Activated CD4-positive, alpha-beta T cell treated with anti-CD3 and anti-CD28 coated beads, Interleukin-2, amount 50 U/mL, for 24 hours (primary cell): ENCODE results near the gene TMEM131L.

ENCODE experiments used
- DNase-seq, 2 donors: peaks; one replicate each; pipeline ENCODE4 v3.0.0-alpha.2; 2020; ENCODE audit warnings: low read depth in 1 of 2, low spot score in 1 of 2

TMEM131L gene

DNA sequence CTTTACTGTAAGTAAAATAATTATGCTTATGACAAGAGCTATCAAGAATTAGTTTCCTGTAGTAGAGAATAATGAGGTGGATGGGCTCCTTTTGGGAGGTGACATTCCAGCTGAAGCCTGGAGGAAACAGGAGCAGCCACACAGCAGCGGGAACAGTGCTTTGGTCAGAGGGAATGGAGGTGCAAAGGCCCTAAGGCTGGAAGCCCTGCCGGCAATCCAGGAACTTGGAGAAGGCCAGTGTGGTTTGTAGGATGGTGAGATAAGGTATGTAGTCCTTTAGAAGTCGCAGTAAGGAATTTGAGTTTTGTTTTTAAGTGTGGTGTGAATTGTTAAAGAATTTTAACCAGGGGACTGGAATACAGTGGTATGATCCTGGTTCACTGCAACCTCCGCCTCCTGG, 8.1 kb downstream of the TMEM131L start:
- no peak for DNase-seq

DNA sequence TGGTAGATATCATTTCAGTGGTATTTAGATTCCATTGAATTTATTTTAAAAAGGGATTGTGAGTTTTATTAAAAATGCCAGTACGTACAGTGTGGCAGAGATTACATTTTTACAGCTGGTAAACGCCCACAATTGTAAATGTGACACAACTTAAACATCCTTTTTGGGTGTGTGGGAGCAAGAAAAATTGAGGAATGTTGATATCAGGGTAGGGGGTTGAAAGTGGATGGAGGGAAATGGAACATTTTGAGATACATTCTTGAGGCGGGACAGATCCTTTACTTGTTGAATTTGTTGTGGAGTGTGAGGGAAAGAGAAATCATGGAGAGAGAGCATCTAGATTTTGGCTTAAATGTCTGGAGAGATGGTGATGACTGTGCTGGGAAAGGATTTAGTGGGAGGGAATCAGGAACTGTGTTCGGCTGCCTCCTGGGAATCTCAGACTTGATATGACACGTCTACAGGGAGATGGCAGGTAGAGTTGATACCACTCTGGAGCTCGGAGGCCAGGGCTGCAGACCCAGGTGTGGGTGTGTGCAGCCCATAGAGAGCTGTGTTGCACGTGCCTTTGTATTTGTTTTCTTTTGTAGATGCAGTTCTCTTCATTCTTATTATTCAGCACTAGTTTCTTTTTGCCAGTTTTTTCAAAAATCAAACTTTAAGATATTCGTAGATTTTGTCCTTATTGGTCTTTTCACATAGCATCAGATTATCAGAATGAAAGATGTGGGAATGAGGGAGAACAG, 10.8 kb downstream of the TMEM131L start:
- DNase-seq: no peak

DNA sequence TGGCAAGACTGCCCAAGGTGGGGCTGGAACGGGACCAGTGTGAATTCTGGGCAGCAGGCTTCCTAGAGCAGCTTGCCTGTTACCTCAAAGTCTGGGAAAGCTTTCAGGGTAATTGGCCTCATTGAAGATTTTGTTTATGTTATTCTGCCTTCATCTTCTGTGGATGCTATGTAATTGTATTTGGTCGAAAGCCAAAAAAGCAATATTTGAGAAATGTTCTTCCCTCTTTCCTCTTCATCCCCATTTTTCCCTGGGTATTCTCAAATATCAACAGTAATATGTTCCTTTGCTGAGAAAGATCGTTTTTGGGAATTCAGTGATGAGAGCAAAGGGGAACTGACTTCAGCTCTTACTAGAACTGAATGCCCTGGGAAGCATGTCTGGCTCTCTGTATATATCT, 12.9 kb downstream of the TMEM131L start:
- DNase-seq: no peak

DNA sequence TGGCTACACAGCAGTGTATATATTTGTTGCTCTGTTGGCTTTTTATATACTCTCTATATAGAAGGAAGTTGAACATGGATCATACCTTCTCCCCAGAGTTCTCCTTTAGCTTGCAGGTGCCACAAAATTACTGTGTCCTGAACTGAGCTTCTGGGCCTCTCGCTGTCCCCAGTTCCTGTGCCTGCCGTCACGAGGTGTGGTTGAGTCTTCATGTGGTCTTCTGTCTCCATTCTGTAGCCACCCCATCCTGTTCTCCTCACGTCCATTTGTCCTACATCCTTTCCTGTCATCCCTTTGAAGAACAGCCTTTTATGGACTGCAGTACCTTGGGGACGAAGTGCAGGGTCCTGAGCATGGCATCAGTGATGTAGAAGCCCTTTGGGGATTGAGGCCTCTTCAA, 14.5 kb downstream of the TMEM131L start:
- no peak for DNase-seq

DNA sequence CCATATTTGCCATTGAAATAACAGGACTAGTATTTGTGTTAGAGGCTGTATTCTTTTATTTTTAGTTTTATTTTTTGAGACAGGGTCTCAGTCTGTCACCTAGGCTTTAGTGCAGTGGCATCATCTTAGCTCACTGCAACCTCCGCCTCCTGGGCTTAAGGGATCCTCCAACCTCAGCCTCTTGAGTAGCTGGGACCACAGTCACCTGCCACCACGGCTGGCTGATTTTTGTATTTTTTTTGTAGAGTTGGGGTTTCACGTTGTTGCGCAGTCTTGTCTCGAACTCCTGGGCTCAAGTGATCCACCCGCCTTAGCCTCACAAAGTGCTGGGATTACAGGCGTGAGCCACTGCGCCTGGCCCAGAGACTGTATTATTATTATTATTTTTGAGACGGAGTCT, 15.3 kb downstream of the TMEM131L start:
- DNase-seq: no peak

DNA sequence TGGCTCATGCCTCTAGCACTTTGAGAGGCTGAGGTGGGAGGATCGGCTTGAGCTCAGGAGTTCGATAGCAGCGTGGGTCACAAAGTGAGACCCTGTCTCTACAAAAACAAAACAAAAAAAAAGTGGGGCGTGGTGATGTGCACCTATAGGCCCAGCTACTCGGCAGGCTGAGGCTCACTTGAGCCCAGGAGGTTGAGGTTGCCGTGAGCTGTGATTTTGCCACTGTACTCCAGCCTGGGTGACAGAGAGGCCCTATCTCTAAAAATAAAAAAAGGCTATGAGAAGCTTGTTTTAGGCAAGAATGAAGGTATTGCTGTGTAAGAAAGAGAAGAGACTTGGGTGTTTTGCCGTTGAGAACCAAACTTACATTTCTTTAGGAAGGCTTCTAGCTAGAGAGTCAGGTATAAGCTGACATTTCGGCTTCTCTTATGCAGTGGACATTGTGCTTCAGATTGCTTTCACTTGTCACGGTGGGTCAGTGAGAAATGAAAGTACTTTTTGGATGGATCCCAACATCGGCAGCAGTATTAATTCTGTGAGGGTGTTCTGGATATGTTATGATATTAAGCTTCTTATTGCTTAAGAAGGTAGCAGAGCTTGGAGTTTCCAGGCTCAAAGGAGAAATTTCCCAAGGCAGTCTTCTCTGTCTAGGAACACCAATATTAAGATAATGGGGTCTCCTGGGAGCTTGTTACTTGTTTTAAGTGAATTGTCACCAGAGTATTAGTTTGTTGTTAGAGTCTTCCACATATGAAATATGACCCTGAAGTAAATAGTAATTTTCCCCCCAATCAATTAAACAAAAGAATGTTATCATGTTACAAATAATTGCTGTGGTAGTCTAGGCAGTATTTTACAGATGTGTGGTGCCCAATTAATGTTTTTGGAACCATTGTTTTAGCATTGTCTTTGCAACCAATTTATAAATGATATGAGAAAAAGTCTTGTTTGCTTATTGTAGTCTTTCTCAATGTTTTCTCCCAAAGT, 17.6 kb downstream of the TMEM131L start:
- DNase-seq: no peak

DNA sequence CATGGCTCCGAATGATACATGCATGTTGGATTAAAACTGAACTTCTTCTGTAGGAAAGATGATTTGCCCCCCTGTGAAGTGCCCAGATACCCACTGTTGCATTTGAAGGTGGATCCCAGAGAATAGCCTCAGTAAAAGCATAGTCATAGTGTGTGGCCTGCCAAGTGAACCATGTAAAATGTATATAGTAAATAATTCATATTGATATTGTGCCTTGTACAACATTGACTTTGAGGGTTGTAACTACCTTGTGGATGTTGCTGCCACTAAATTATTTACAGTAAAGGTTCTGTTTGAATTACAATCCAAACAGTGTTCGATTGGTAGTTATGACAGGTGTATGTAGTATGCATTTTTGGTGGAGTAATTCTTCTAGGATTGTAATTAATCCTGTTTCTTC, 19.2 kb downstream of the TMEM131L start:
- no peak for DNase-seq

DNA sequence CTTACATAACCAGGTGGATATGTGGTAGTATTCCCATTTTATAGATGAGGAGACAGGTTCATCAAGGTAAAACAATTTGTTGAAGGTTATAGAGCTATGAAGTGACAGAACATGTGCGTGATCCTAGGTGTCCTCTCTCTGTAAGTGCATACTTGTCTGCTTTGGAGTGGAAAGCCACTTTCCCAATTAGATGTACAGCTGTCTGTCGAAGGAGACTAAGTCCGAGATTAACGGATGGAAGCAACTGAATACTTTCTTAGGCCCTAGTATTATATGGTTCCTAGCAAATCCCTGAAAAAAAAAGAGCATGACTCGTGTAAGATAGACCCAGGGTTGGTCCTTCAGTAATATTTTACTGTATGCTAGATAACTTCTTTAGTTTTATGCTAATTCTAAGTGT, 19.7 kb downstream of the TMEM131L start:
- no peak for DNase-seq

DNA sequence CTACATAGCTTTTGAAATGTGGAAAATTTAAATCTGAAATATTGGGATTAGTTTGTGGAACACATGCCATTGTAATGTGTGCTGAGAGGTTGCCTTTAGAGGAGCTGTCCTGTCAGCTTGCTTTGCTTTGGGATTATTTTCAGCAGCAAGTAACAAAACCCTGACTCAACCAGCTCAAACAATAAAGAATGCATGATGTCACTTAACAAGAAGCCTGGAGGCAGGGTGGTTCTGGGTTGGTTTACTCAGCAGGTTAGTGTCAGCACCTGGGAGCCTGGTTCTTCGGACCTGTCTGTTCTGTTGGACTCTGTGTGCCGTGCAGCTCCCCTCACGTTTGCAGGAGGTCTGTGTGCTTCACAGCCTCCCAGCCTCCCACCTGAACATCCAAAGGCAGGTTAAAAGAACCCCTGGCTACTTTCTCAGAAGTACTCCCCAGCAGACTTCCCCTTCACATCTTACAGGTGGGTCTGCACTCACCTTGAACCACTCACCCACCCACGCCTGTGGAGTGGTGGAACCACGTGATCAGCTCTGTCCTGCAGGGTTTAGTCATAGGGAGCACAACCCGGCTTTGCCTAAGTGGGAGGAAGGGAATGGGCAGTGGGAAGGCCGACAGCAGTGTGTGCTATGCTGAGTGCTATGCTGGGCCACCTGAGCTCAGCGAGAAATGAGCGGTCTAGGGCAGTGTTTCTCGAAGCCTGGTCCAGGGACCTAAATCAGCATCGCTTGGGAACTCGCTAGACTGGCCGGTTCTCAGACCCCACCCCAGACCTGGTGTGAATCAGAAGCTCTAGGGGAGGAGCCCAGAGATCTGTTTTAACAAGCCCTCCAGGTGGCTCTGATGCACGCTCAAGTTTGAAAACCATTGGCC, 20.4 kb downstream of the TMEM131L start:
- no peak for DNase-seq

DNA sequence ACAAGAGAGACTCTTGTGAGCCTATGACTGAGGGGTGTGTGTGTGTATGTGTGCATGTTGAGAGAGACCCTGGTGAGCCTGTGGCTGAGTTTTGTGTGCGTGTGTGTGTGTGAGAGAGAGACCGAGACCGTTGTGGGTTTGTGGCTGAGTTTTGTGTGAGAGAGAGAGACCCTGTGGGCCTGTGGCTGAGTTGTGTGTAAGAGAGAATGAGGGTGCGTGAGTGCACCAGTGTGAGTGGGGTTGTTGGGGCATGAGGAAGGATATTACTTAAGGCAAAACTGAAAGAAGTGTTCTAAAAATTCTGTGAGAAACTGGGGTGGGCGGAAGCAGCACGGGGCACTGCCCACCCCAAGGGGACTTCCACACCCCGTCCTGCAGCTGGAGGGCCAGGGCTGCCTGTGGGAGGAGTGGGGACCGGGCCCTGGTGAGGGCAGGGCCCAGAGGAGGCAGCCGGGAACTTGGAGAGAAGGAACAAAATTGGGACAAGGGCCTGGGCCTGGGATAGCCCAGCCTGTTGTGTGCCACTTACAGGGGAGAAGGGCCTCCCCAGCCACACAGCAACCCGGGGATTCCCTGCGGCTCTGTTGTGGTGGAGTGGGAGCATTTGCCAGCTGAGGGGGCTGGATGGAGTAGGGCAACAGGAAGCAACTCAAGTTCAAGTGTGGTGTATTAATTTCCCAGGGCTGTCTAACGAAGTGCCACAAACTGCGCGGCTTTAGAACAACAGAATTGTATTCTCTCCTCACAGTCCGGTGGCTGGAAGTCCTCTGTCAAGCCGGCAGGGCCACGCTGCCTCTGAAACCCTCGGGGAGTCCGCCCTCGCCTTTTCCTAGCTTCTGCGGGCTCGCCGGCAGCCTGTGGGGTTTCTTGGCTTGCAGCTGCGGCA, 22.1 kb downstream of the TMEM131L start:
- DNase-seq: peak; percentile 62 to 75

DNA sequence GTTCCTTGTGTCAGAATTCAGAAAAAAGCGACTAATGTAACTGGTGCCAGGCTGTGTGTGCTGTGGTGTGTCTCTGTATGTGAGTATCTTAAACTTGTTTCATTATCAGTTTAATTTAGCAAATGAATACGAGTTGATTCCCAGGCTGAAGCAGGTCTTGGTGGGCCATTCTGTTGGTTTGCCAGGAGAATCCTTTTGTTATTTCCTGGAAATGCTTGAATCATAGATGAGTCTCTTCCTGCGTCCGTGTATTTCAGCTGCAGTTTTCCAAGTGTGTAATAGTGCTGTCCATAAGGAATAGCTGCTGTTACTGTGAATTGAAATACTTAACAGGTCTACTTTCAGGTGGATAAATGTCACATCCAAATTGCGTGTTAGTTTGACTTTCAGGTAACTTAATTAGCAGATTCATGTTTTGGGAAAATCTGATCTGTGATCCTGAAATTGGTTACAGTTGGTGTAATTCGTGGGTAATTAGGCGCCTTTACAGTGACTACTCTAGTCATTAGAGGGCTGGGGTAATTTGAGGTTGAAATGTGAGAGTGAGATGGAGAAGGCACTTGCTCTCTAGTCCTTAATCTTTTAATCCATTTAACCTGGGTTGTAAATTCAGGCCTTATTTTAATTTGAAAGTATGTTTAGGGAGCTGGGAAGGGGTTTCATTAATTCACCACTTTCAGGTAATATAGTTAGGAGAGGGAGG, 23.8 kb downstream of the TMEM131L start:
- DNase-seq: no peak

DNA sequence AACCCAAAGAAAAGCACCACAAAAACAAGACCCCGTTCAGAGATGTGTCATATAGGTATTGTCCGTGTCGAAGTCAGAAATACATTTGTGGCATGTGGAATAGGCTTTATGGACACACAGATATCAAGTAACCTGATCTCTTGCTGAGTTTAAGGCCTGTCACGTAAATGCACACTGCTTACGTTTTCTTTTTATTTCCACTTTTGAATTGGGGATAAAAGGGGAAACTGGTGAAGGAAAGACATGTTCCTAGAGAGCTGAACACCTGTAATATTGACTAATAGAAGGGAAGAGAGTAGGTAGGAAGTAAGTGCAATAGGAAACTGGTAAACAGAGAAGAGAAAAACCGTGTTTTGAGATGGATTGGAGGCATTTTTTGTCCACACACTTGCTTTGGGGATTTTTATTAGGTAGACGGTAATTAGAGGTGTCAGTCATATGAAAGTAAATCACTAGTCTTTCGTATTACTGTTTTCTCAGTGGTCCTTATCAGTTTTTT, 24.9 kb downstream of the TMEM131L start:
- DNase-seq: no peak

DNA sequence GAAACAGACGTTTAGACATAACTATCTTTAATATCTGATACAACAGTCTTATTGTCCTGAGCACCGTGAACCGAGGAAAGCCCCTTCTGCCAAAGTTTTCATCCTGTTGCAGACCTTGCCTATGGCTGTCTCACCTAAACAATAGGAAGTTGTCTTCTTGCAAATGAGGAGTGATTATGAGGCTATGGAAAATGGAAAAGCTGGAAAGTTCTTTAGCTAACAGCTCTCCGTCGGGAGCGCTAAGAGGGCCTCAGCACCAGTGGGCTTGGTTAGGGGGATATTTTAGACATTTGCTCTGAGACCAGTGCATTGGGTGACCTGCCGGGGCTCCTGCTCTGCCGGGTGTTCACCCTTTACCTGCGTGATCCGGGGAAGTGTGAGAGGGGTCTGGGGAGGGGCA, 28.4 kb downstream of the TMEM131L start:
- DNase-seq: no peak

DNA sequence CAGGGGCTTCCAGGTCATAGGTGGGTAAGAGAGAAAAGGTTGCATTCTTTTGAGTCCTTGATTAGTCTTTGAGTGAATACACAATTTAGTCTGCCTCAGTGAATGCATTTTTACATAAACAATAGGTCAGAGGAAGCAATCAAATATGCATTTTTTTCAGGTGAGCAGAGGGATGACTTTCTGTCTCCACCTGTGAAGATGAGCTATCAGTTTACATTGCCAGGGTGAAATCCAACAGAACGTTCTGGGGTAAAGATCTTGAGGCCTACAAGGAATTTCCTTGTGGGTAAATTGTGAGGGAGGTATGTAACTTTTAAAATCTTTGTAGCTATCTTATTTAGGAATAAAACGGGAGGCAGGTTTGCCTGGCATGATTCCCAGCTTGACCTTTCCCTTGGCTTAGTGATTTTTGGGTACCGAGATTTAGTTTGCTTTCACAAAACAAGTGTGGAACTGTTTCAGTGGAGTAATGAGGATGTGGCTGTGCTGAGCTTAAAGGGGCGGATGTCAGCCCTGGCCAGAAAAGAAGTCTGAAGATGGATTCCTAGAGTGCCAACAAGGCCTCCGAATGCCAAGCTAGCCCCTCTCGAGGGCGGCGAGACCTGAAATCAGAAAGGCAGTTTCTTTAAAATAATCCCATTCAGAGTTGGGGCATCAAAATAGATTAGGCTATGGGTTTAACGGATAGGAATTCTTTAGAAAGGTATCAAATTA, 29.5 kb downstream of the TMEM131L start:
- DNase-seq: no peak

DNA sequence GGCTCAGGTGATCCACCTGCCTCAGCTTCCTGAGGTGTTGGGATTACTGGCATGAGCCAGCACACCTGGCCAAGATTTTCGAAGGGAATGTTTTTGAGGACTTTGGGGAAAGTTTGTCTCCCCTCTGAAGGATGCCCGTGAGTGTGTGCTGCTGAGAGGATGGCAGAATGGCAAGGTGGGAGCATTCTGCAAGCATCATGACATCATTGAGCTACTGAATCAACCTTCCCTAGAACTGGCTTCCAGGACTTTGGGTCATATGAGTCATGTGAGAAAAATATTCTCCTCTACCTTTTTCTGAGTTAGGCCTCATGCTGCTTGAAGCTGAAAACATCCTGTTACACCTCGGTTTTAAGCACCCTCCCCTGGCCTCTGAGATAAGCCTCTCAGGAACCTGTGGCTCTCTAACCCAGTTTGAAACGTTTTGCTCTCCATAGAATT, 31.0 kb downstream of the TMEM131L start:
- DNase-seq: peak in 1 of 2 donors; percentile 74

DNA sequence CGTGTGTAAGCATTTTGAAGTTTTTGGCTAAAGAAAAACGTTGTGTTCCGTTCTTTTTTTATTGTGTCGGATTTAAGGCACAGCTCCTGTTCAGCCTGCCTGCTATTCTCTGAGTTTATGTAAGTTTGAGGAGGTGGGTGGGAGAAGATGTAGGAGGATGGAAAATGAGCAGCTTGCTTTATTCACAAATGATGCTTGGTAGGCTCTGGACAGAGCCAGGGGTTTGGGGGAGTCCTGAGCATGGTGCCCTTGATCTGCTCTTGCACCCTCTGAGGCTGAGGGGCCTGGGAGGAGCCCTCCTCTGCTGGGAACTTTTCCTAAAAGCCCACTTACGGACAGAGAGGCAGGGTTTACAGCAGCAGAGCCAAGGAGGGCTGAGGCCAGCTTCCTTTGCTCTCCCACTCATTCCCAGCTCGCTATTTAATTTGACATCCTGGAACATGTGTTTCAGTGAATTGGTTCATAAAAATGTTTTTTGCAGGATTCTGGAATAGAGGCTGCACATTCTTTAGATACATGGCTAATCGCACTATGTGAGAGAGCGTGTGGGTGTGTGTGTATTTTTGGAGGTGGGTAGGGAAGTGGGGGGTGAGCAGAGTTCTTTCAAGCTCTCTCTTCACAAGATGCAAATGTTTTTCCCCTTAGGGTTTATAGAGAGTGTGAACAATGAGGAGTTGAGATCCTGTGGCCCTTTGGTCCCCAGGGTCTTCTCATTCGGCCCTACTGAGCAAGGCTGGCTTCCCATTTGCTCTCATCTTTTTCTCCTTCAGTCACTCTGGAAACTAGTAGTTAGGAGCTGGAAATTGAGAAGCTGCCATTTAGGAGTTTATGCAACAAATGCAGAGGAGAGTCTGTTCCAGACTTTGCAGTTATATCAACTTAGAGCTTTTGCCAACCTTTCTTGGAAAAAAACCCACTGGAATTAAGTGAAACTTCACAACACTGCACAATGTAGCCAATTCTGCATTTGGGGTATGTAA, 32.1 kb downstream of the TMEM131L start:
- DNase-seq: no peak

DNA sequence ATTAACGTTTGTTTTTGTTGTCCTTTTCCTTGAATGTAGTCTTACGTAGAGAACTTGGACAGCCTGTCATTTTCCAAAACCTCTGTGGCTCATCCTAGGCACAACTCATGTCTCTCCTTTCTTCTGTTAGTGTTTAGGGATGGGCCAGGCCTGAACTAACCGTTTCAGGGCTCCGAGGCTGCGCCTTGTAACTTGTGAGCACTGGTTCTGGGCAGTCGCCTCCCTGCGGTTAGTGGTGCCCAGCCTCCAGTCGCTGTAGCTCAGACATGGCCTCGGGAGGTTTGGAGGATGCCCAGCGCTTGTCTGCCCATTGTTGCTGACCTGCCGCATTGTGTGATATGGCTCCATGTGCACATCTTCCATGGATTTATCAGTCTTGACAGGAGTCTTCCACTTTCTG, 32.8 kb downstream of the TMEM131L start:
- no peak for DNase-seq

DNA sequence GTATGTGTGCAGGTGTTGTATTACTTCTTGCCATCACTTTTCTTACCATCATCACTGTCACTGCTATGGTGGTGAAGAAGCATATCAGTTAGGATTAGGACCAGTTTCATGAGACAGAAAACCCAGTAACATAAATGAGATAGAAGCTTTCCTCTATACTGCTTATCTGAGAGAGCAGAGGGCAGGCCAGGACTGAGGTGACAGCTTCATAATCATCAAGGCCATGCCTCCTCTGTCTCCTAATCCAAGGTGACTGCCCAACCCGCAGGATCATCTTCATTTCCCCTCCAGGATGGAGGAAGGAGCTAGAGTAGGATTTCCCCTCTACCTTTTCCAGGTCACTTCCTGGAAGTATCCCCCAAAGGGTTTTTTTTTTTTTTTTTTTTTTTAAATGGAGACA, 35.4 kb downstream of the TMEM131L start:
- no peak for DNase-seq
